SK-N-SH (cell line): Measurements from ENCODE around the gene CD209. TPM values are rescaled to one million over a fixed set of nuclear protein-coding genes. Genes with fewer than 3 reads are reported as not detected.

Experiments used
- CTCF ChIA-PET: fragments of 300-600, 350-600 bp; formaldehyde crosslinking; extraction: SDS; loops from one replicate; lab custom pipeline; 2021; lab: Yijun Ruan, JAX
- POLR2A ChIA-PET: fragments of 350-600 bp; sonication (Branson Sonifier 250); formaldehyde crosslinking; extraction: SDS; loops from one replicate; lab custom pipeline; 2020; ENCODE audit warnings: antibody characterized with exemption, inconsistent platforms; lab: Yijun Ruan, JAX
- DNase-seq: peaks from one replicate; pipeline ENCODE4 v3.0.0; 2012
- H2AFZ ChIP-seq: fragments of 200-600 bp; sonication (generic); 2 replicates; pipeline ENCODE4 v1.8.1; 2016; ENCODE audit warnings: antibody characterized with exemption, mild to moderate bottlenecking, low read depth
- H3F3A ChIP-seq: fragments of 200-600 bp; sonication (generic); replicated peaks from 2 replicates; pipeline ENCODE3; 2016; ENCODE audit warnings: antibody characterized with exemption, mild to moderate bottlenecking; ENCODE audit not compliant: insufficient read depth
- H3K27ac ChIP-seq, 2 experiments: fragments of 200-500 bp in 1 of 2; fragments of 200-600 bp in 1 of 2; sonication (Bioruptor generic) in 1 of 2; sonication (generic), shearing (Covaris generic) in 1 of 2; 2 replicates each; pipeline versions ENCODE4 v1.5.1 to v1.6.1; 2014 to 2016; ENCODE audit warnings: low read depth in 2 of 2, inconsistent platforms in 1 of 2, low read length in 1 of 2, mild to moderate bottlenecking in 1 of 2, mixed read lengths in 1 of 2
- H3K27me3 ChIP-seq: fragments of 200-600 bp; sonication (generic), shearing (Covaris generic); 2 replicates; pipeline ENCODE4 v1.6.1; 2016; ENCODE audit warnings: mixed run types; ENCODE audit not compliant: insufficient read depth
- H3K36me3 ChIP-seq, 2 experiments: fragments of 200-500 bp in 1 of 2; fragments of 200-600 bp in 1 of 2; sonication (Bioruptor generic) in 1 of 2; sonication (generic) in 1 of 2; replicated peaks in 1 of 2; 2 replicates each; pipeline versions ENCODE3 to v1.5.1; 2014 to 2016; ENCODE audit warnings: low read length in 1 of 2, mild to moderate bottlenecking in 1 of 2; ENCODE audit not compliant: insufficient read depth in 2 of 2, control insufficient read depth in 1 of 2
- H3K4me1 ChIP-seq, 2 experiments: fragments of 200-500 bp in 1 of 2; fragments of 200-600 bp in 1 of 2; sonication (Bioruptor generic) in 1 of 2; sonication (generic), shearing (Covaris generic) in 1 of 2; 2 replicates each; pipeline versions ENCODE4 v1.5.1 to v1.6.1; 2014 to 2016; ENCODE audit warnings: low read depth in 1 of 2, low read length in 1 of 2, mixed run types in 1 of 2; ENCODE audit not compliant: insufficient read depth in 2 of 2, control insufficient read depth in 1 of 2
- H3K4me2 ChIP-seq: fragments of 200-600 bp; sonication (generic), shearing (Covaris generic); 2 replicates; pipeline ENCODE4 v1.6.1; 2017; ENCODE audit warnings: mixed run types
- H3K4me3 ChIP-seq, 2 experiments: fragments of 200-500 bp in 1 of 2; fragments of 200-600 bp in 1 of 2; sonication (Bioruptor generic) in 1 of 2; sonication (generic), shearing (Covaris generic) in 1 of 2; 2 replicates each; pipeline versions ENCODE4 v1.5.1 to v1.8.1; 2014 to 2016; ENCODE audit warnings: low read depth in 2 of 2, inconsistent platforms in 1 of 2, low read length in 1 of 2, mild to moderate bottlenecking in 1 of 2, mixed read lengths in 1 of 2, moderate library complexity in 1 of 2
- H3K79me2 ChIP-seq: fragments of 200-600 bp; sonication (generic); 2 replicates; pipeline ENCODE4 v1.8.1; 2017; ENCODE audit warnings: mild to moderate bottlenecking; ENCODE audit not compliant: insufficient read depth
- H3K9ac ChIP-seq: fragments of 200-600 bp; sonication (generic); 2 replicates; pipeline ENCODE4 v1.6.1; 2017; ENCODE audit warnings: mixed run types
- H3K9me2 ChIP-seq: fragments of 200-600 bp; sonication (generic); 2 replicates; pipeline ENCODE4 v1.6.1; 2017; ENCODE audit warnings: mixed run types
- H3K9me3 ChIP-seq: fragments of 200-600 bp; sonication (generic); 2 replicates; pipeline ENCODE4 v1.6.1; 2017; ENCODE audit warnings: mixed run types, mild to moderate bottlenecking, moderate library complexity
- H4K20me1 ChIP-seq: fragments of 200-600 bp; sonication (generic); 2 replicates; pipeline ENCODE4 v1.6.1; 2017; ENCODE audit warnings: mild to moderate bottlenecking, mixed run types; ENCODE audit not compliant: insufficient read depth
- CHD2 ChIP-seq: fragments of 150-350 bp; IDR thresholded peaks from 2 replicates; pipeline ENCODE4 v1.6.1; 2018; ENCODE audit warnings: low read length; ENCODE audit not compliant: partially characterized antibody
- ELF1 ChIP-seq: IDR thresholded peaks from 2 replicates; pipeline ENCODE4 v1.4.0; 2012
- EP300 ChIP-seq, 2 experiments: IDR thresholded peaks; 2 replicates each; pipeline versions ENCODE4 v1.4.0 to v1.6.1; 2012; ENCODE audit warnings: borderline replicate concordance in 1 of 2, low read depth in 1 of 2, low read length in 1 of 2
- EZH2phosphoT487 ChIP-seq: fragments of 200-600 bp; sonication (generic); IDR thresholded peaks from 2 replicates; pipeline ENCODE4 v1.6.1; 2017; ENCODE audit warnings: low read depth, mixed run types, mild to moderate bottlenecking, antibody characterized with exemption, moderate library complexity, borderline replicate concordance
- FOSL2 ChIP-seq: IDR thresholded peaks from 2 replicates; pipeline ENCODE4 v1.4.0; 2012; ENCODE audit warnings: low read depth, mild to moderate bottlenecking, moderate library complexity, borderline replicate concordance
- GABPA ChIP-seq: IDR thresholded peaks from 2 replicates; pipeline ENCODE4 v1.4.0; 2012; ENCODE audit warnings: low read depth, mild to moderate bottlenecking
- GATA2 ChIP-seq: sonication (generic); formaldehyde crosslinking; IDR thresholded peaks from 2 replicates; pipeline ENCODE4 v1.5.0; 2020; ENCODE audit warnings: mild to moderate bottlenecking, missing genetic modification reagents
- MEF2A ChIP-seq: IDR thresholded peaks from 2 replicates; pipeline ENCODE4 v1.4.0; 2012; ENCODE audit warnings: low read depth, borderline replicate concordance
- MXI1 ChIP-seq: IDR thresholded peaks from 2 replicates; pipeline ENCODE4 v1.6.1; 2012; ENCODE audit warnings: mild to moderate bottlenecking, low read depth, low read length, improper control_type of control experiment
- NFIC ChIP-seq: IDR thresholded peaks from 2 replicates; pipeline ENCODE4 v1.4.0; 2012; ENCODE audit warnings: borderline replicate concordance
- POLR2AphosphoS5 ChIP-seq: IDR thresholded peaks from 2 replicates; pipeline ENCODE4 v1.6.1; 2012; ENCODE audit warnings: low read depth, low read length
- RAD21 ChIP-seq: IDR thresholded peaks from 2 replicates; pipeline ENCODE4 v1.6.1; 2012; ENCODE audit warnings: mild to moderate bottlenecking, low read length
- RCOR1 ChIP-seq: fragments of 150-350 bp; IDR thresholded peaks from 2 replicates; pipeline ENCODE4 v1.6.1; 2017; ENCODE audit warnings: antibody characterized with exemption, low read length
- RFX5 ChIP-seq: IDR thresholded peaks from 2 replicates; pipeline ENCODE4 v1.6.1; 2012; ENCODE audit warnings: mild to moderate bottlenecking, improper control_type of control experiment, low read length
- SMC3 ChIP-seq: IDR thresholded peaks from 2 replicates; pipeline ENCODE4 v1.6.1; 2012; ENCODE audit warnings: low read depth, low read length, improper control_type of control experiment
- TAF1 ChIP-seq: IDR thresholded peaks from 2 replicates; pipeline ENCODE4 v1.6.1; 2012; ENCODE audit warnings: low read depth, mild to moderate bottlenecking, low read length, moderate library complexity, borderline replicate concordance
- TEAD4 ChIP-seq: IDR thresholded peaks from 2 replicates; pipeline ENCODE4 v1.4.0; 2012; ENCODE audit warnings: mild to moderate bottlenecking, borderline replicate concordance; ENCODE audit not compliant: insufficient read depth
- YY1 ChIP-seq: IDR thresholded peaks from 2 replicates; pipeline ENCODE4 v1.4.0; 2012; ENCODE audit warnings: low read depth, mild to moderate bottlenecking
- WGBS: methylation state at CpG from one replicate; pipeline ENCODE4 v1.1.6; 2017; ENCODE audit warnings: low lambda C conversion rate; 5-methylcytosine and 5-hydroxymethylcytosine counted together
- polyA plus RNA-seq, 3 experiments: library from polyadenylated mRNA; depleted of rRNA; stranded (reverse); fragments of >200 nt; gene quantifications; 2 replicates each; pipeline ENCODE4 v1.2.3, GENCODE V29; 2012
- TF ChIP-seq, protein P1 (sequence below): IDR thresholded peaks from 2 replicates; pipeline ENCODE4 v1.4.0; 2012; ENCODE audit warnings: low read depth
- TF ChIP-seq, protein P2 (sequence below): fragments of 200-600 bp; sonication (generic); IDR thresholded peaks from 2 replicates; pipeline ENCODE4 v1.6.1; 2017; ENCODE audit warnings: antibody characterized with exemption, mild to moderate bottlenecking, moderate library complexity
- TF ChIP-seq, protein P3 (sequence below): IDR thresholded peaks from 2 replicates; pipeline ENCODE4 v1.4.0; 2012; ENCODE audit warnings: low read depth, borderline replicate concordance
- TF ChIP-seq, protein P4 (sequence below): fragments of 150-350 bp; IDR thresholded peaks from 2 replicates; pipeline ENCODE4 v1.6.1; 2017; ENCODE audit warnings: antibody characterized with exemption, low read length, low read depth, borderline replicate concordance

Gene CD209
- polyA plus RNA-seq, 1 of the 3 experiments (the other 2 are of a cell fraction) = not detected

DNA sequence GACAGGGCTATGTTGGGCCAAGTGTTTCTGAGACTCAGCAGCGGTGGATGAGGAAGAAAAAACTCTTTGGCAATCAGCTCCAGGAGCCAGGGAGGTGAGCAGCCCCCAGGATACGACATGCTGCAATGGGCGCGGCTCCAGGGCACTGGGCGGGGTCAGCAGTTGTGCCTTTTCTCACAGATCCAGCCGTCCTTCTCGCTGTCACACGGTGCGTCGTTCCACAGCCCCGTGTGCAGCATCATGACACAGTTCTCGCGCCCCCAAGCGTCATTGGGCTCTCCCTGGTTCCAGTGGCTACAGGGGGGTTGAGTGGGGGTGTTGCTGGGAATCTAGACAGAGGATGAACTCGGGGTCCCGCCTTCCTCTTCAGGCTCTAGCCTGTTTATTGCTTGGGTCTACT, 18.1 kb downstream of the CD209 start:
- Histone ChIP-seq H3K27me3 (peaks cover 82% of the 10 kb centered on the region), H3K9ac (no peak overlapping the region), H3K4me3 (no peak overlapping the region), H3K36me3 (no peaks in the 10 kb centered on the region), H3K4me1 (no peaks in the 10 kb centered on the region), H3F3A (no peaks in the 10 kb centered on the region), H3K79me2 (no peaks in the 10 kb centered on the region), H4K20me1 (no peaks in the 10 kb centered on the region), H3K4me2 (no peak overlapping the region), H3K9me2 (no peaks in the 10 kb centered on the region), H3K9me3 (no peaks in the 10 kb centered on the region), H3K27ac (no peak overlapping the region), H2AFZ (no peak overlapping the region)
- 0% methylated on average over 13 of the region's 16 CpGs for WGBS
- DNase-seq = no peak
- ChIA-PET POLR2A (no interaction called here), CTCF (no interaction called here)
- no peak for TF ChIP-seq SMC3
- TF ChIP-seq, protein P1, sequence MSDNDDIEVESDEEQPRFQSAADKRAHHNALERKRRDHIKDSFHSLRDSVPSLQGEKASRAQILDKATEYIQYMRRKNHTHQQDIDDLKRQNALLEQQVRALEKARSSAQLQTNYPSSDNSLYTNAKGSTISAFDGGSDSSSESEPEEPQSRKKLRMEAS = no peak
- TF ChIP-seq POLR2AphosphoS5 = no peak
- TF ChIP-seq FOSL2 = no peak
- TF ChIP-seq, protein P2, sequence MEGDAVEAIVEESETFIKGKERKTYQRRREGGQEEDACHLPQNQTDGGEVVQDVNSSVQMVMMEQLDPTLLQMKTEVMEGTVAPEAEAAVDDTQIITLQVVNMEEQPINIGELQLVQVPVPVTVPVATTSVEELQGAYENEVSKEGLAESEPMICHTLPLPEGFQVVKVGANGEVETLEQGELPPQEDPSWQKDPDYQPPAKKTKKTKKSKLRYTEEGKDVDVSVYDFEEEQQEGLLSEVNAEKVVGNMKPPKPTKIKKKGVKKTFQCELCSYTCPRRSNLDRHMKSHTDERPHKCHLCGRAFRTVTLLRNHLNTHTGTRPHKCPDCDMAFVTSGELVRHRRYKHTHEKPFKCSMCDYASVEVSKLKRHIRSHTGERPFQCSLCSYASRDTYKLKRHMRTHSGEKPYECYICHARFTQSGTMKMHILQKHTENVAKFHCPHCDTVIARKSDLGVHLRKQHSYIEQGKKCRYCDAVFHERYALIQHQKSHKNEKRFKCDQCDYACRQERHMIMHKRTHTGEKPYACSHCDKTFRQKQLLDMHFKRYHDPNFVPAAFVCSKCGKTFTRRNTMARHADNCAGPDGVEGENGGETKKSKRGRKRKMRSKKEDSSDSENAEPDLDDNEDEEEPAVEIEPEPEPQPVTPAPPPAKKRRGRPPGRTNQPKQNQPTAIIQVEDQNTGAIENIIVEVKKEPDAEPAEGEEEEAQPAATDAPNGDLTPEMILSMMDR = no peak
- no peak for TF ChIP-seq EP300 (IDR thresholded peaks at IDR 0.05; ENCODE audit: borderline replicate concordance in 1 of 2, low read depth in 1 of 2, low read length in 1 of 2)
- no peak for TF ChIP-seq TEAD4
- TF ChIP-seq, protein P3, sequence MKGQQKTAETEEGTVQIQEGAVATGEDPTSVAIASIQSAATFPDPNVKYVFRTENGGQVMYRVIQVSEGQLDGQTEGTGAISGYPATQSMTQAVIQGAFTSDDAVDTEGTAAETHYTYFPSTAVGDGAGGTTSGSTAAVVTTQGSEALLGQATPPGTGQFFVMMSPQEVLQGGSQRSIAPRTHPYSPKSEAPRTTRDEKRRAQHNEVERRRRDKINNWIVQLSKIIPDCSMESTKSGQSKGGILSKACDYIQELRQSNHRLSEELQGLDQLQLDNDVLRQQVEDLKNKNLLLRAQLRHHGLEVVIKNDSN = no peak
- no peak for TF ChIP-seq ELF1
- no peak for TF ChIP-seq RFX5
- TF ChIP-seq MXI1 = no peak
- TF ChIP-seq GATA2 (CRISPR knock-in tag) = no peak
- TF ChIP-seq YY1 = no peak
- TF ChIP-seq RAD21 = no peak
- no peak for TF ChIP-seq MEF2A
- no peak for TF ChIP-seq CHD2

DNA sequence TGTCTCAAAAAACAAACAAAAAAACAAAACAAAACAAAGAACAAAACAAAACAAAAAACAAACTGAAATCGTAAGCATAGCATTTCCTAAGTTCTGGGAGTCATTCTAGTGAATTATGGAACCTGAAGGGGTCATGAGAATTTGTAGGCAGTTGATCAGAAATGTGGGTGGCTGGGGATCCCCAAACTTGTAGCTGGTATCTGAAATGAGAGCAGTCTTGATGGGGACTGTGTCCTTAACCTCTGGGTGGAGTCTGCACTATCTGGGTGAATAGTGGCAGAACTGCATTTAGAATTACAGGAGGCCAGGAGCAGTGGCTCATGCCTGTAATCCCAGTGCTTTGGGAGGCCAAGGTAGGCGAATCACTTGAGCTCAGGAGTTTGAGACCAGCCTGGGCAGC, 21.5 kb downstream of the CD209 start:
- ChIA-PET POLR2A (no interaction called here), CTCF (no interaction called here)
- H3K9me3 ChIP-seq = no peaks in the 10 kb centered on the region
- DNase-seq = no peak
- H2AFZ ChIP-seq = no peak overlapping the region
- H3K4me3 ChIP-seq = no peak overlapping the region
- no peaks in the 10 kb centered on the region for H3K9me2 ChIP-seq
- H3K4me1 ChIP-seq = no peaks in the 10 kb centered on the region
- no peaks in the 10 kb centered on the region for H3K36me3 ChIP-seq
- no peak overlapping the region for H3K4me2 ChIP-seq
- H4K20me1 ChIP-seq = no peaks in the 10 kb centered on the region
- no peaks in the 10 kb centered on the region for H3F3A ChIP-seq
- no peaks in the 10 kb centered on the region for H3K79me2 ChIP-seq
- no peak overlapping the region for H3K27ac ChIP-seq
- WGBS = 2% methylated on average over 2 of the region's 2 CpGs
- H3K9ac ChIP-seq = no peak overlapping the region
- H3K27me3 ChIP-seq = peaks cover 97% of the 10 kb centered on the region
- TF ChIP-seq SMC3 (no peak), FOSL2 (no peak), GATA2 (CRISPR knock-in tag) (no peak), TAF1 (no peak), POLR2AphosphoS5 (no peak), GABPA (no peak), RFX5 (no peak), NFIC (no peak), CHD2 (no peak), RCOR1 (no peak), EZH2phosphoT487 (no peak)
- TF ChIP-seq, protein P3 = no peak
- TF ChIP-seq, protein P2 = no peak
- TF ChIP-seq, protein P4, sequence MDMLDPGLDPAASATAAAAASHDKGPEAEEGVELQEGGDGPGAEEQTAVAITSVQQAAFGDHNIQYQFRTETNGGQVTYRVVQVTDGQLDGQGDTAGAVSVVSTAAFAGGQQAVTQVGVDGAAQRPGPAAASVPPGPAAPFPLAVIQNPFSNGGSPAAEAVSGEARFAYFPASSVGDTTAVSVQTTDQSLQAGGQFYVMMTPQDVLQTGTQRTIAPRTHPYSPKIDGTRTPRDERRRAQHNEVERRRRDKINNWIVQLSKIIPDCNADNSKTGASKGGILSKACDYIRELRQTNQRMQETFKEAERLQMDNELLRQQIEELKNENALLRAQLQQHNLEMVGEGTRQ = no peak
